Endothelial cell of umbilical vein (primary cell): ENCODE measurements around the gene OTUD7B. TPM values are rescaled to one million over a fixed set of nuclear protein-coding genes. Genes with fewer than 3 reads are reported as not detected.

Source experiments
- BruUV-seq: library from RNA; stranded (reverse); fragments of 400-500 nt; replicated peaks from 2 replicates; lab custom pipeline; 2021; lab: Mats Ljungman, UMichigan
- CTCF ChIA-PET: fragments of 300-600, 350-600 bp; sonication (Branson Sonifier 250); formaldehyde crosslinking; loops from one replicate; lab custom pipeline; 2021; ENCODE audit warnings: antibody characterized with exemption, inconsistent platforms; lab: Charles Lee
- POLR2A ChIA-PET: fragments of 300-600, 350-600 bp; sonication (Branson Sonifier 250); formaldehyde crosslinking; loops from one replicate; lab custom pipeline; 2021; ENCODE audit warnings: antibody characterized with exemption, inconsistent platforms; lab: Charles Lee
- DNase-seq: peaks from one replicate; pipeline ENCODE4 v3.0.0-alpha.2; 2011; ENCODE audit warnings: low read depth, low spot score
- FAIRE-seq: peaks from 2 replicates; lab custom pipeline; 2011; peaks lifted over from hg19 to GRCh38; lab: Jason Lieb, UNC
- H2AFZ ChIP-seq: 2 replicates; pipeline ENCODE4 v1.6.0; 2012; ENCODE audit warnings: low read depth, low read length, control low read depth, inconsistent platforms
- H3K27ac ChIP-seq: 2 replicates; pipeline ENCODE4 v1.5.1; 2011; ENCODE audit warnings: low read depth, mild to moderate bottlenecking, control low read depth, low read length, moderate library complexity; ENCODE audit not compliant: insufficient read depth
- H3K27me3 ChIP-seq, 2 experiments: 2 replicates each; pipeline versions ENCODE4 v1.6.0 to v1.6.1; 2011; ENCODE audit warnings: low read length in 2 of 2, mixed read lengths in 1 of 2; ENCODE audit not compliant: control insufficient read depth in 2 of 2, insufficient read depth in 2 of 2
- H3K36me3 ChIP-seq, 2 experiments: 2 replicates in 1 of 2; 3 replicates in 1 of 2; pipeline ENCODE4 v1.5.1; 2011; ENCODE audit warnings: low read length in 2 of 2, mild to moderate bottlenecking in 1 of 2, moderate library complexity in 1 of 2; ENCODE audit not compliant: control insufficient read depth in 2 of 2, insufficient read depth in 2 of 2; ENCODE audit errors: extremely low read depth in 1 of 2
- H3K4me1 ChIP-seq: 3 replicates; pipeline ENCODE4 v1.5.1; 2011; ENCODE audit warnings: mild to moderate bottlenecking, low read length; ENCODE audit not compliant: control insufficient read depth, insufficient read depth; ENCODE audit errors: extremely low read depth
- H3K4me2 ChIP-seq: 2 replicates; pipeline ENCODE4 v1.6.1; 2011; ENCODE audit warnings: low read length, control low read depth, mixed read lengths; ENCODE audit not compliant: insufficient read depth
- H3K4me3 ChIP-seq, 3 experiments: fragments of 200-600 bp in 1 of 3; sonication (generic), shearing (Covaris generic) in 1 of 3; replicated peaks in 1 of 3; 2 replicates each; pipeline ENCODE4 v1.5.1; 2011 to 2016; ENCODE audit warnings: control low read depth in 3 of 3, low read length in 3 of 3, mild to moderate bottlenecking in 2 of 3, inconsistent platforms in 1 of 3, low read depth in 1 of 3, moderate library complexity in 1 of 3; ENCODE audit not compliant: insufficient read depth in 1 of 3
- H3K79me2 ChIP-seq: 2 replicates; pipeline ENCODE4 v1.6.0; 2012; ENCODE audit warnings: low read length, inconsistent platforms; ENCODE audit not compliant: control insufficient read depth, insufficient read depth
- H3K9ac ChIP-seq: replicated peaks from 2 replicates; pipeline ENCODE3; 2011; ENCODE audit warnings: low read length, control low read depth; ENCODE audit not compliant: insufficient read depth; ENCODE audit errors: extremely low read depth
- H3K9me1 ChIP-seq: replicated peaks from 3 replicates; pipeline ENCODE4 v1.6.0; 2011; ENCODE audit warnings: mild to moderate bottlenecking, low read length; ENCODE audit not compliant: control insufficient read depth, insufficient read depth; ENCODE audit errors: extremely low read depth
- H3K9me3 ChIP-seq: replicated peaks from 2 replicates; pipeline ENCODE4 v1.5.1; 2012; ENCODE audit warnings: low read length, inconsistent platforms; ENCODE audit not compliant: control insufficient read depth, insufficient read depth
- H4K20me1 ChIP-seq: replicated peaks from 2 replicates; pipeline ENCODE3; 2011; ENCODE audit warnings: mild to moderate bottlenecking, low read length; ENCODE audit not compliant: control insufficient read depth, insufficient read depth; ENCODE audit errors: extremely low read depth
- CTCF ChIP-seq, 2 donors: IDR thresholded peaks; 1 replicate in 1 of 2; 2 replicates in 1 of 2; pipeline ENCODE4 v1.5.1; 2011; ENCODE audit warnings: low read length in 2 of 2, mild to moderate bottlenecking in 2 of 2, moderate library complexity in 2 of 2, control low read depth in 1 of 2, inconsistent platforms in 1 of 2, low read depth in 1 of 2; ENCODE audit not compliant: insufficient read depth in 1 of 2; ENCODE audit errors: extremely low read depth in 1 of 2
- FOS ChIP-seq: IDR thresholded peaks from 2 replicates; pipeline ENCODE4 v1.6.1; 2011; ENCODE audit warnings: mild to moderate bottlenecking, low read length, moderate library complexity, borderline replicate concordance; ENCODE audit not compliant: insufficient read depth
- GATA2 ChIP-seq: IDR thresholded peaks from 2 replicates; pipeline ENCODE4 v1.7.0; 2011; ENCODE audit warnings: low read depth, mild to moderate bottlenecking, moderate library complexity, mixed read lengths, low read length; ENCODE audit not compliant: insufficient read length, insufficient read depth
- JUN ChIP-seq: IDR thresholded peaks from 2 replicates; pipeline ENCODE4 v1.6.1; 2011; ENCODE audit warnings: borderline replicate concordance, low read depth; ENCODE audit not compliant: insufficient read length, insufficient read depth
- MAX ChIP-seq: IDR thresholded peaks from 2 replicates; pipeline ENCODE4 v1.6.1; 2011; ENCODE audit not compliant: insufficient read depth, insufficient read length
- MYC ChIP-seq: IDR thresholded peaks from one replicate; pipeline ENCODE4 v1.6.1; 2011; ENCODE audit warnings: mild to moderate bottlenecking, low read depth, low read length
- POLR2AphosphoS5 ChIP-seq: IDR thresholded peaks from 2 replicates; pipeline ENCODE4 v1.6.1; 2012; ENCODE audit warnings: low read depth, mild to moderate bottlenecking, control low read depth, low read length, moderate library complexity; ENCODE audit not compliant: insufficient read depth
- dilution Hi-C: fragments of 300-500 bp; cut with MboI; formaldehyde crosslinking; loops from one replicate; pipeline ENCODE4 v1.15.0; 2019; ENCODE audit warnings: low sequenced_read_pairs; ENCODE audit not compliant: extremely low pct_ligation_motif_present
- intact Hi-C: fragments of 100-400 bp; cut with micrococcal nuclease; formaldehyde crosslinking; loops from one replicate; pipeline ENCODE4 v1.10.0; 2022
- polyA plus RNA-seq, 4 experiments: library from polyadenylated mRNA; depleted of rRNA in 3 of 4; stranded (reverse) in 3 of 4; unstranded in 1 of 4; fragments of >200 nt; gene quantifications; 2 replicates each; pipeline versions ENCODE4 v1.2.1 to v1.2.3, GENCODE V29; 2011 to 2012; ENCODE audit warnings: missing spikeins in 1 of 4
- total RNA-seq: library from RNA; stranded (reverse); gene quantifications from 2 replicates; pipeline ENCODE4 v1.2.3, GENCODE V29; 2021

OTUD7B gene
- total and polyA plus RNA-seq, 2 donors (not counting 3 experiments of a cell fraction or from before 2014, with no cell fraction given) = 4.3 to 22.8 TPM

GRCh38 chr1:149979972-149980540, 30.5 kb downstream of the OTUD7B start:
- no peak overlapping the region for H3K4me3 ChIP-seq

GRCh38 chr1:149979245-149979971, 31.1 kb downstream of the OTUD7B start:
- no TSS peak for BruUV-seq

More at GRCh38 chr1:149979972-149980540, 30.5 kb downstream of the OTUD7B start:
- H3K4me1 ChIP-seq = peaks cover 9% of the 10 kb centered on the region
- peaks cover 34% of the 10 kb centered on the region for H3K79me2 ChIP-seq
- intact Hi-C loops = no loop called here
- no peaks in the 10 kb centered on the region for H3K27me3 ChIP-seq
- peaks cover 0 to 1% of the 10 kb centered on the region in 2 experiments for H3K36me3 ChIP-seq
- no TSS peak for BruUV-seq
- TF ChIP-seq JUN = no peak
- no peak overlapping the region for H2AFZ ChIP-seq
- dilution Hi-C loops = no loop called here
- DNase-seq (no peak), FAIRE-seq (no peak)
- H3K9ac ChIP-seq = no peak overlapping the region
- H3K4me2 ChIP-seq = no peak overlapping the region
- peaks cover 5% of the 10 kb centered on the region for H4K20me1 ChIP-seq
- ChIA-PET CTCF (interaction anchor here (0.9 to 3.1 kb wide), 3 partner anchors 16 to 70 kb away, joined by 4 to 10 read pairs (median 7); no protein-coding TSS in a partner anchor), POLR2A (no interaction called here)
- no peaks in the 10 kb centered on the region for H3K9me3 ChIP-seq
- no peak overlapping the region for H3K27ac ChIP-seq
- H3K9me1 ChIP-seq = no peaks in the 10 kb centered on the region

More at GRCh38 chr1:149979245-149979971, 31.1 kb downstream of the OTUD7B start:
- no peak overlapping the region for H3K9ac ChIP-seq
- CTCF ChIA-PET = interaction anchor here (0.9 to 3.1 kb wide), 5 partner anchors 17 to 190 kb away, joined by 3 to 10 read pairs (median 4); no protein-coding TSS in a partner anchor
- FAIRE-seq = no peak
- peaks cover 5% of the 10 kb centered on the region for H4K20me1 ChIP-seq
- POLR2A ChIA-PET = no interaction called here
- TF ChIP-seq GATA2 = no peak
- TF ChIP-seq FOS = peak; percentile 12
- no peak for TF ChIP-seq CTCF (IDR thresholded peaks at IDR 0.05; ENCODE audit: extremely low read depth in 1 of 2, insufficient read depth in 1 of 2, low read depth in 1 of 2, low read length in 2 of 2)
- TF ChIP-seq MAX = no peak
- TF ChIP-seq POLR2AphosphoS5 = no peak
- TF ChIP-seq MYC = no peak
- TF ChIP-seq JUN = no peak
- dilution Hi-C loops (no loop called here), intact Hi-C loops (no loop called here)
- H2AFZ ChIP-seq = no peak overlapping the region
- H3K27me3 ChIP-seq = no peaks in the 10 kb centered on the region
- no peak for DNase-seq
- H3K4me2 ChIP-seq = no peak overlapping the region
- H3K36me3 ChIP-seq = peaks cover 0 to 2% of the 10 kb centered on the region in 2 experiments
- H3K27ac ChIP-seq = no peak overlapping the region
- no peaks in the 10 kb centered on the region for H3K9me1 ChIP-seq
- H3K4me3 ChIP-seq = no peak overlapping the region
- H3K79me2 ChIP-seq = peaks cover 31% of the 10 kb centered on the region
- peaks cover 9% of the 10 kb centered on the region for H3K4me1 ChIP-seq
- no peaks in the 10 kb centered on the region for H3K9me3 ChIP-seq
